Astrocyte (in vitro differentiated cells and primary cell): Measurements from ENCODE around the gene CARD11.

Experiments used
- EZH2 ChIP-seq: IDR thresholded peaks from 2 replicates; pipeline ENCODE4 v1.6.1; 2012; ENCODE audit warnings: mild to moderate bottlenecking, low read length, inconsistent platforms; ENCODE audit not compliant: insufficient read depth
- TF ChIP-seq, protein P1 (sequence below): IDR thresholded peaks from 2 replicates; pipeline ENCODE4 v1.5.1; 2011; ENCODE audit warnings: low read depth, mild to moderate bottlenecking, inconsistent platforms, low read length, moderate library complexity; ENCODE audit not compliant: insufficient read depth

DNA sequence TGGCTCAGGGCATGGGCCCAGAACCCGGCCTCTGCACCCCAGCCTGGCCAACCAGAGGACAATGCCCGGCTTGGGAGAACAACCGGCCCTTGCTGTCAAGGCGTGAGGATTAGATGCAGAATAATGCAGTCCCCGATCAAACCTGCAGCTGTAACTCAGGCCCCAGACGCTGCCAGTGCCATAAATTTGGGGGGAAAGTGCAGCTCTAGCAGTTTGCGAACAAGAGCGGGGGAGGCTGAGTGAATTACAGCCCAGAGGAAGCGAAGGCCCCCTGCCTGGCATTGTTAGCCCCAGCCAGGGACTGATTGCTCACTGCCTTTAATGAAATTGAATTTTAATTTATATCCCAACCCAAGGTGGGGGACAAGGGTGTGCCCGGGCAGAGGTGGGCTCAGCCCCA is 161.6 kb downstream of the CARD11 start:
- TF ChIP-seq, protein P1, sequence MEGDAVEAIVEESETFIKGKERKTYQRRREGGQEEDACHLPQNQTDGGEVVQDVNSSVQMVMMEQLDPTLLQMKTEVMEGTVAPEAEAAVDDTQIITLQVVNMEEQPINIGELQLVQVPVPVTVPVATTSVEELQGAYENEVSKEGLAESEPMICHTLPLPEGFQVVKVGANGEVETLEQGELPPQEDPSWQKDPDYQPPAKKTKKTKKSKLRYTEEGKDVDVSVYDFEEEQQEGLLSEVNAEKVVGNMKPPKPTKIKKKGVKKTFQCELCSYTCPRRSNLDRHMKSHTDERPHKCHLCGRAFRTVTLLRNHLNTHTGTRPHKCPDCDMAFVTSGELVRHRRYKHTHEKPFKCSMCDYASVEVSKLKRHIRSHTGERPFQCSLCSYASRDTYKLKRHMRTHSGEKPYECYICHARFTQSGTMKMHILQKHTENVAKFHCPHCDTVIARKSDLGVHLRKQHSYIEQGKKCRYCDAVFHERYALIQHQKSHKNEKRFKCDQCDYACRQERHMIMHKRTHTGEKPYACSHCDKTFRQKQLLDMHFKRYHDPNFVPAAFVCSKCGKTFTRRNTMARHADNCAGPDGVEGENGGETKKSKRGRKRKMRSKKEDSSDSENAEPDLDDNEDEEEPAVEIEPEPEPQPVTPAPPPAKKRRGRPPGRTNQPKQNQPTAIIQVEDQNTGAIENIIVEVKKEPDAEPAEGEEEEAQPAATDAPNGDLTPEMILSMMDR = no peak
- TF ChIP-seq EZH2 = no peak
